Neutrophil (primary cell): ENCODE measurements around the gene SMYD1.

Experiments used
- H3K27ac ChIP-seq: fragments of 200-600 bp; sonication (generic); 2 replicates; pipeline ENCODE4 v1.5.1; 2016; ENCODE audit warnings: mild to moderate bottlenecking, moderate library complexity
- H3K27me3 ChIP-seq: fragments of 200-600 bp; sonication (generic); 2 replicates; pipeline ENCODE4 v1.6.0; 2016; ENCODE audit warnings: mild to moderate bottlenecking
- H3K36me3 ChIP-seq: fragments of 200-600 bp; sonication (generic); 2 replicates; pipeline ENCODE4 v1.5.1; 2017
- H3K4me1 ChIP-seq, 2 experiments: fragments of 200-600 bp in 1 of 2; sonication (generic) in 1 of 2; 1 replicate in 1 of 2; 2 replicates in 1 of 2; pipeline versions ENCODE4 v1.5.1 to v1.6.1; 2013 to 2016; ENCODE audit warnings: low read depth in 1 of 2, low read length in 1 of 2, mild to moderate bottlenecking in 1 of 2, moderate library complexity in 1 of 2; ENCODE audit not compliant: control insufficient read depth in 1 of 2, insufficient read depth in 1 of 2
- H3K4me3 ChIP-seq, 2 experiments: fragments of 200-600 bp in 1 of 2; sonication (generic) in 1 of 2; 1 replicate in 1 of 2; 2 replicates in 1 of 2; pipeline ENCODE4 v1.5.1; 2013 to 2016; ENCODE audit warnings: low read depth in 1 of 2, low read length in 1 of 2, mild to moderate bottlenecking in 1 of 2, moderate library complexity in 1 of 2
- H3K9me3 ChIP-seq: fragments of 200-600 bp; sonication (generic); 2 replicates; pipeline ENCODE4 v1.5.1; 2016
- CTCF ChIP-seq: fragments of 200-600 bp; sonication (generic); IDR thresholded peaks from 2 replicates; pipeline ENCODE4 v1.5.1; 2016; ENCODE audit warnings: antibody characterized with exemption

Gene SMYD1

GRCh38 chr2:88115825-88116518 is 48.3 kb downstream of the SMYD1 start:
- TF ChIP-seq CTCF, result no peak
- no peak overlapping the region for H3K27ac ChIP-seq
- no peaks in the 10 kb centered on the region for H3K36me3 ChIP-seq
- no peaks in the 10 kb centered on the region for H3K27me3 ChIP-seq
- H3K4me3 ChIP-seq, result no peak overlapping the region
- H3K9me3 ChIP-seq, result no peaks in the 10 kb centered on the region
- no peaks in the 10 kb centered on the region for H3K4me1 ChIP-seq

GRCh38 chr2:88116669-88117432 is 49.2 kb downstream of the SMYD1 start:
- H3K9me3 ChIP-seq, result no peaks in the 10 kb centered on the region
- H3K4me3 ChIP-seq, result no peak overlapping the region
- no peak overlapping the region for H3K27ac ChIP-seq
- no peaks in the 10 kb centered on the region for H3K36me3 ChIP-seq
- no peak for TF ChIP-seq CTCF
- H3K27me3 ChIP-seq, result no peaks in the 10 kb centered on the region
- no peaks in the 10 kb centered on the region for H3K4me1 ChIP-seq

DNA sequence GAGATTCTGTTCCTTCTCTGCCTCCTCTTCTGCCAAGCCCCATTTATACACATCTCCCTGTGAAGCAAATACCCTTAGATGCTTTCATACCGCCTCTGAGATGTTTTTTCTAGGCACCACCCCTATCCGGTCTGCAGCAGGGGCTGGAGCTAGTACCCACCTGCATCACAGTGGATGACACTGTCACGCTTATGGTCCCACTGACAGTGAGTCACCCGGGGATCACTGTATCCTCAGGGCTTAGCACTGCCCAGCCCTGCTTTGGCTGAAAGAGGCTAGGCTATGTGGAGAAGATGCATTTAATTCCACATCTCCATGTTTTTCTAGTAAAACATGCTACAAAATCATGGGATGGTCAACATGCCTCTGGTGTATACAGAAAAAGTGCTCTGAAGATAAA is 50.3 kb downstream of the SMYD1 start:
- H3K4me3 ChIP-seq, result no peak overlapping the region
- H3K27ac ChIP-seq, result no peak overlapping the region
- H3K4me1 ChIP-seq, result no peaks in the 10 kb centered on the region
- TF ChIP-seq CTCF, result no peak
- H3K36me3 ChIP-seq, result no peaks in the 10 kb centered on the region
- peaks cover 5% of the 10 kb centered on the region for H3K27me3 ChIP-seq
- H3K9me3 ChIP-seq, result no peaks in the 10 kb centered on the region

DNA sequence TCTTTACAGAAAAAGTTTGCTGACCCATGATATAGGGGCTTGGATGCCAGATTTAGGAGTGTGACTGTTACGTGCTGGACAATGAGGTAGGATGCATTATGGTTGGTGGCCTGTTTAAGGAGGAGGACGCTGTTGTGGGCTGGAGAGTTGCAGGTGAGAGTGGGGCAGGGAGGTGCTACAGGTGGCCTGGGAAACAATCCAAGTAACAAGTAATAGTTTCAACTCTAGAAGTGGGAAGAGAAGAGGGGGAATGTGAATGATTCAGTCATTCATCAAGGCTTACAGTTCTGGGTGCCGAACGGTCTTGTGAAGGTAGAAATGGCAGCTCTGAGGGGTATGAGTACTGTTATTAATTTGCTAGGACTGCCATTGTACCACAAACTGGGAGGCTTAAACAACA is 54.1 kb downstream of the SMYD1 start:
- Histone ChIP-seq H3K4me1 (no peaks in the 10 kb centered on the region), H3K27ac (no peak overlapping the region), H3K36me3 (no peaks in the 10 kb centered on the region), H3K27me3 (peaks cover 12% of the 10 kb centered on the region), H3K4me3 (no peak overlapping the region), H3K9me3 (no peaks in the 10 kb centered on the region)
- no peak for TF ChIP-seq CTCF

GRCh38 chr2:88122141-88122884 is 54.7 kb downstream of the SMYD1 start:
- H3K27me3 ChIP-seq, result peaks cover 14% of the 10 kb centered on the region
- H3K27ac ChIP-seq, result no peak overlapping the region
- H3K36me3 ChIP-seq, result no peaks in the 10 kb centered on the region
- no peaks in the 10 kb centered on the region for H3K9me3 ChIP-seq
- TF ChIP-seq CTCF, result no peak
- no peak overlapping the region for H3K4me3 ChIP-seq
- H3K4me1 ChIP-seq, result no peaks in the 10 kb centered on the region
